Fibroblast of mammary gland (primary cell): ENCODE results near the gene CARD18.
A peak's percentile ranks its signal among the peaks of the same experiment; 100 is the strongest.

Experiments used
- DNase-seq: peaks from one replicate; pipeline ENCODE4 v3.0.0-alpha.2; 2010; ENCODE audit warnings: low read depth
- H3K4me3 ChIP-seq: 2 replicates; pipeline ENCODE4 v1.5.1; 2011; ENCODE audit warnings: low read depth, mild to moderate bottlenecking, low read length, moderate library complexity; ENCODE audit not compliant: control insufficient read depth
- TF ChIP-seq, protein P1 (sequence below): conservative IDR thresholded peaks from 2 replicates; pipeline ENCODE4 v1.5.1; 2011; ENCODE audit warnings: low read depth, low read length, inconsistent platforms; ENCODE audit not compliant: control insufficient read depth, insufficient read depth

Gene CARD18

DNA sequence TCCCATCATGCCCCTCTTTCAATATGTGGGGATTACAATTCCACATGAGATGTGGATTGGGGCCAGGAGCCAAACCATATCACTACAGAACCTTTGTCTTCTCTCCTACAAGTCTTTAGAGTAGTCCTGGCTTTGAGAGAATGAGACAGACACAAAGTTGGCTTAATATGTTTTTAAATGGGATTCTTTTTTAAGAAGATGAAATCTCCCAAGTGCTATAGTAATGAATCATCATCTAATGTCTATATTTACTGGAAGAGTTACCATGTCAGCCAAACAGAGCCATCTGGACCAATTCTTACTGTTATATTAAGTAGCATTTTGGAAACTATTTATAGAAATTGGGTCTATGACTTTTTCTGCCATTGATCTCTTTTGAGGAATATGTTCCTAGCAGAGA, 38.1 kb upstream of the CARD18 start:
- H3K4me3 ChIP-seq: no peak overlapping the region
- TF ChIP-seq, protein P1, sequence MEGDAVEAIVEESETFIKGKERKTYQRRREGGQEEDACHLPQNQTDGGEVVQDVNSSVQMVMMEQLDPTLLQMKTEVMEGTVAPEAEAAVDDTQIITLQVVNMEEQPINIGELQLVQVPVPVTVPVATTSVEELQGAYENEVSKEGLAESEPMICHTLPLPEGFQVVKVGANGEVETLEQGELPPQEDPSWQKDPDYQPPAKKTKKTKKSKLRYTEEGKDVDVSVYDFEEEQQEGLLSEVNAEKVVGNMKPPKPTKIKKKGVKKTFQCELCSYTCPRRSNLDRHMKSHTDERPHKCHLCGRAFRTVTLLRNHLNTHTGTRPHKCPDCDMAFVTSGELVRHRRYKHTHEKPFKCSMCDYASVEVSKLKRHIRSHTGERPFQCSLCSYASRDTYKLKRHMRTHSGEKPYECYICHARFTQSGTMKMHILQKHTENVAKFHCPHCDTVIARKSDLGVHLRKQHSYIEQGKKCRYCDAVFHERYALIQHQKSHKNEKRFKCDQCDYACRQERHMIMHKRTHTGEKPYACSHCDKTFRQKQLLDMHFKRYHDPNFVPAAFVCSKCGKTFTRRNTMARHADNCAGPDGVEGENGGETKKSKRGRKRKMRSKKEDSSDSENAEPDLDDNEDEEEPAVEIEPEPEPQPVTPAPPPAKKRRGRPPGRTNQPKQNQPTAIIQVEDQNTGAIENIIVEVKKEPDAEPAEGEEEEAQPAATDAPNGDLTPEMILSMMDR: no peak
- DNase-seq: peak; percentile 82

DNA sequence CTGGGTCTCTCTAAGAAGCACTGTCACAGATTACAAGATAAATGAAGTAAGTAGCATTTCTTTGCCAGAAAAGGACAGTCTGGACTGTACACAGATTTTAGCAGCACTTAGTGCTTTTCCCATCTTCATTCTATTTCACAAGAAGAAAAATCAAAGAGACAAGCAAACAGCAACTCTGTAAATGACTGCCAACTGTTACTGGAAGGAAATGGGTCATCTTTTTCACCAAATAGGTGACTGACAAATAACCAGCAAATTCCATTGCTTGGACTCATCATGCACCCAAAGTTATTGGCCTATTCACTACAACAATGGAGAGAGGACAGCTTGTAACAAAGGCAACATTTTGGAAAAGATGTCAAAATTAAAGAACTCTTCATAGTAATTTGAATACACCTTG, 28.9 kb upstream of the CARD18 start:
- DNase-seq: peak; percentile 51
- TF ChIP-seq, protein P1: no peak
- H3K4me3 ChIP-seq: no peak overlapping the region

DNA sequence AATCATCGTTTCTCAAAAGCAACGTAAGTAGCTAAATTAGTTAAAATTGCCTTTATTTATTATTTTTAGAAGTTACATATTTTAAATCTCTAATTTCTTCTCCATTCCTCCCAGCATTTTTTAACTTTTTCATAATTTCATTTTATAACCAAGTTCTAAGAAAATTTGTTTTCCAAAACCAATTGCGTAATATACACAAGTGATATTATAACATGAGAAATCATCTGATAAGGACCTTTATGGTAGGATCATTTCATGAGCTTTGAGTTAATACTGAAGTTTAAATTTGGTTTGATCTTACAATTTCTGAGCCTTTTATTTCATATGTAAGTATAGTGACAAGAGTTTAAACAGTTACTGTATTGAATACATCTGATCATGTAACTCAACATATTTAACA, 27.7 kb upstream of the CARD18 start:
- TF ChIP-seq, protein P1: no peak
- H3K4me3 ChIP-seq: no peak overlapping the region
- no peak for DNase-seq

DNA sequence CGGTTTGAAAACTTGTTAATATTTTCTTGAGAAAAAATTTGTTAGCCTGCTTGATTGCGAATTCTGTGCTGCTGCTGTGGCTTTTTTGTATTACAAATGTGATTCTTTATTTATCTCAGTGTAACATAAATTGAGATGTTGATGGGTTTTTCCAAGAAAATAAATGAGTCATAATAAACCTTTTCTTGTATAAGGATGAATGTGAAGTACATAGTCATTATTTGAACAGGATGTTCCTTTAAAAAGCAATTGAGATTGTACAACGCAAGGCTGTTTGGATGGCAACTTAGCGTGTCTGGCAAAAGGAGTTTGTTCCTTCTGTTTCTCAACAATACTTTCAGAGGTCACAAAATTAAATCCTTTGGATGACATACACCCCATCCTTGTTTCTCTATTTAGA, 24.6 kb upstream of the CARD18 start:
- H3K4me3 ChIP-seq: no peak overlapping the region
- TF ChIP-seq, protein P1: no peak
- peak; percentile 2 for DNase-seq

DNA sequence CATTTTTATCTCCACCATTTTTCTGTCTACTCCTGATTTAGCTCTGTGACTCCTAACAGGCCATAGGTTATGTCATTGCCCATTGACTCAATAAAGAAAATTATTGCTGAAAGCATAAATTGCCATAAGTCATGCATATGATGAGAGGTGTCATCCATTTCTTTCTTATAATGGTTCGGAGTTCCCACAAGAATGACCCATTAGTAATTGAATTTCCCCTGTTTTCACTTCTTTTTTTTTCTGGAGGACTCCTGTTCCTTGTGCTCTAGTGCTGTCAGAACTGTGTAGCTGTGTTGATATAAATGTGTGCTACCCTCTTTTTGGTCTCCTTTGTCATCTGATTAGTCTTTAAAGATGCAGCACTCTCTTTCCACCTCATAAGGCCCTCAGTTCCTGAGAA, 22.9 kb upstream of the CARD18 start:
- TF ChIP-seq, protein P1: no peak
- H3K4me3 ChIP-seq: no peak overlapping the region
- DNase-seq: no peak

DNA sequence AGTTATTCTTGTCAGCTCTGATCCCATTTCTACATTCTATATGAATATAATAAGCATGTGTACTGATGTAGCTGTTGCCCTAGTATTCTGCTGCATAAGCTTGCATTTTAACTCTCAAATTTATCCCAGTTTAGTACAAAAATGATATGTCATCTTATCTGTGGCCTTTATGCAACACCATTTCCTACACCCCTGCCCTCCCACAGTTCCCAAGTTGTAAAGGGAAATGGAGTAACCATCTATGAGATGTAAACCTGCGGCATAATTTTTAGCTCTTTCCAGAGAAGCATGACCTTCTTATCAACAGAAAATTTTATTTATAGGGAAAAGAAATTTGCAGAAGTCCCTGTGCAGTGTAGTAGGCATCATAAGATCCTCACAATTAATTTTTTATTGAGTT, 18.9 kb upstream of the CARD18 start:
- no peak overlapping the region for H3K4me3 ChIP-seq
- DNase-seq: no peak
- TF ChIP-seq, protein P1: no peak

DNA sequence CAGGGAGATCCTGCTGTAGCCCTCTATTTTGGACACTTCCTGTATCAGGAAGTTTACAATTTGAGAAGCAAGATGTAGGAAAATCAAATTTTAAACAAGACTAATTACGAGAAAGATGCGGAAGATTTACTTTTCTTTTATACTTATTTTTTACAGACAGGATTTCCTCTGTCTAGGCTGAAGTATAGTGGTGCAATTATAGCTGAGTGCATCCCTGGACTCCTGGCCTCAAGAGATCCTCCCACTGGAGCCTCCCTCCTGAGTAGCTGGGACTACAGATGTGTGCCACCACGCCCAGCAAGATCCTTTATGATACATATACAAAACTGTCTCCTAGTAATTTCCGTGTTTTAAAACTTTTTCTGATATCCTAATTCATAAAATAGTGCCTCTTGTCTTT, 17.2 kb upstream of the CARD18 start:
- no peak for DNase-seq
- H3K4me3 ChIP-seq: no peak overlapping the region
- TF ChIP-seq, protein P1: no peak
